B cell (primary cell): ENCODE results near the gene FZD10. TPM values are rescaled to one million over a fixed set of nuclear protein-coding genes. Genes with fewer than 3 reads are reported as not detected.

Experiments
- ATAC-seq: fragments of 200-7000 bp; cut with Tn5 transposase; one replicate; pipeline ENCODE4 v1.10.0; 2021; ENCODE audit warnings: low read depth, mild to moderate bottlenecking, moderate number of reproducible peaks, moderate library complexity
- CTCF ChIA-PET: fragments of 350-600 bp; sonication (Branson Sonifier 250); formaldehyde crosslinking; loops from one replicate; lab custom pipeline; 2021; ENCODE audit warnings: antibody characterized with exemption, inconsistent platforms; lab: Charles Lee
- POLR2A ChIA-PET: fragments of 350-600 bp; sonication (Branson Sonifier 250); formaldehyde crosslinking; loops from one replicate; lab custom pipeline; 2021; ENCODE audit warnings: antibody characterized with exemption; lab: Charles Lee
- DNase-seq: peaks from one replicate; pipeline ENCODE4 v3.0.0; 2013
- H2AFZ ChIP-seq: 2 replicates; pipeline ENCODE4 v1.6.1; 2012; ENCODE audit warnings: mild to moderate bottlenecking, low read depth, low read length; ENCODE audit not compliant: insufficient read depth, poor library complexity, severe bottlenecking
- H3K27ac ChIP-seq, 2 donors: 1 replicate in 1 of 2; 2 replicates in 1 of 2; pipeline ENCODE4 v1.5.1; 2012 to 2013; ENCODE audit warnings: low read length in 2 of 2, mild to moderate bottlenecking in 2 of 2, moderate library complexity in 1 of 2
- H3K27me3 ChIP-seq, 4 experiments: fragments of 200-600 bp in 1 of 4; sonication (generic) in 1 of 4; replicated peaks in 1 of 4; 1 replicate in 2 of 4; 2 replicates in 2 of 4; pipeline versions ENCODE4 v1.6.1 to v1.7.0; 2013 to 2016; ENCODE audit warnings: low read length in 3 of 4, mild to moderate bottlenecking in 2 of 4, mixed read lengths in 1 of 4, moderate library complexity in 1 of 4; ENCODE audit not compliant: insufficient read depth in 4 of 4, control insufficient read depth in 3 of 4; ENCODE audit errors: control extremely low read depth in 1 of 4
- H3K36me3 ChIP-seq, 2 experiments: replicated peaks in 1 of 2; 1 replicate in 1 of 2; 2 replicates in 1 of 2; pipeline versions ENCODE4 v1.6.1 to v1.7.1; 2013; ENCODE audit warnings: low read length in 1 of 2; ENCODE audit not compliant: insufficient read depth in 2 of 2, control insufficient read depth in 1 of 2; ENCODE audit errors: control extremely low read depth in 1 of 2, extremely low read depth in 1 of 2
- H3K4me1 ChIP-seq, 2 donors: fragments of 200-600 bp in 1 of 2; sonication (generic) in 1 of 2; 1 replicate in 1 of 2; 2 replicates in 1 of 2; pipeline versions ENCODE4 v1.5.1 to v1.6.1; 2013 to 2017; ENCODE audit warnings: low read length in 2 of 2; ENCODE audit not compliant: control insufficient read depth in 2 of 2, insufficient read depth in 2 of 2
- H3K4me2 ChIP-seq: replicated peaks from 2 replicates; pipeline ENCODE3; 2012; ENCODE audit warnings: mild to moderate bottlenecking, low read depth, low read length; ENCODE audit not compliant: poor library complexity, severe bottlenecking
- H3K4me3 ChIP-seq, 5 experiments: fragments of 200-600 bp in 1 of 5; sonication (generic) in 1 of 5; 1 replicate in 3 of 5; 2 replicates in 2 of 5; pipeline versions ENCODE4 v1.5.1 to v1.7.0; 2011 to 2016; ENCODE audit warnings: low read length in 4 of 5, mild to moderate bottlenecking in 4 of 5, low read depth in 2 of 5, control low read depth in 1 of 5, moderate library complexity in 1 of 5; ENCODE audit not compliant: insufficient read depth in 1 of 5; ENCODE audit errors: control extremely low read depth in 1 of 5, extremely low read depth in 1 of 5
- H3K79me2 ChIP-seq: fragments of 200-600 bp; sonication (generic); one replicate; pipeline ENCODE4 v1.6.0; 2016; ENCODE audit warnings: low read length; ENCODE audit not compliant: control insufficient read depth, insufficient read depth
- H3K9ac ChIP-seq: fragments of 200-600 bp; sonication (generic); 2 replicates; pipeline ENCODE4 v1.6.1; 2017; ENCODE audit warnings: mild to moderate bottlenecking, low read length, moderate library complexity
- H3K9me3 ChIP-seq, 3 donors: one replicate each; pipeline versions ENCODE4 v1.6.1 to v1.7.1; 2013; ENCODE audit warnings: low read length in 2 of 3; ENCODE audit not compliant: control insufficient read depth in 2 of 3, insufficient read depth in 1 of 3; ENCODE audit errors: control extremely low read depth in 1 of 3
- H4K20me1 ChIP-seq: 2 replicates; pipeline ENCODE4 v1.6.0; 2012; ENCODE audit warnings: mild to moderate bottlenecking, low read length; ENCODE audit not compliant: insufficient read depth, control insufficient read depth, poor library complexity, severe bottlenecking
- H3K27ac Mint-ChIP-seq: one replicate; pipeline ENCODE4 v1.8.0; 2021; ENCODE audit warnings: mixed read lengths
- H3K27me3 Mint-ChIP-seq: one replicate; pipeline ENCODE4 v1.8.0; 2021; ENCODE audit warnings: mixed read lengths
- H3K4me1 Mint-ChIP-seq: one replicate; pipeline ENCODE4 v1.8.0; 2021; ENCODE audit warnings: mixed read lengths
- H3K4me3 Mint-ChIP-seq: one replicate; pipeline ENCODE4 v1.8.0; 2021; ENCODE audit warnings: mixed read lengths
- H3K9me3 Mint-ChIP-seq: one replicate; pipeline ENCODE4 v1.8.0; 2022; ENCODE audit warnings: mixed read lengths; ENCODE audit not compliant: insufficient read depth
- CTCF ChIP-seq: fragments of 200-600 bp; IDR thresholded peaks from one replicate; pipeline ENCODE4 v1.8.0; 2022; ENCODE audit warnings: antibody characterized with exemption, mild to moderate bottlenecking
- EZH2 ChIP-seq: IDR thresholded peaks from 2 replicates; pipeline ENCODE4 v1.6.1; 2012; ENCODE audit warnings: borderline replicate concordance, low read depth, mild to moderate bottlenecking, moderate library complexity, low read length; ENCODE audit not compliant: insufficient read depth, poor library complexity, severe bottlenecking
- WGBS: methylation state at CpG from one replicate; pipeline ENCODE4 v1.1.5; 2013; ENCODE audit warnings: missing lambda C conversion rate; ENCODE audit not compliant: insufficient coverage; 5-methylcytosine and 5-hydroxymethylcytosine counted together
- intact Hi-C: fragments of 100-400 bp; cut with micrococcal nuclease; formaldehyde crosslinking; loops from one replicate; pipeline ENCODE4 v1.10.0; 2022
- polyA plus RNA-seq: library from polyadenylated mRNA; depleted of rRNA; stranded (reverse); fragments of >200 nt; gene quantifications from 2 replicates; pipeline ENCODE4 v1.2.3, GENCODE V29; 2012
- total RNA-seq, 2 donors: library from RNA; stranded (reverse); fragments of 120-200 nt in 1 of 2; gene quantifications; 1 replicate in 1 of 2; 2 replicates in 1 of 2; pipeline versions ENCODE4 v1.2.3 to v1.2.4, GENCODE V29; 2013 to 2022

FZD10 gene
- total and polyA plus RNA-seq, 2 donors (not counting 1 experiment from before 2014, with no cell fraction given): not detected

- peaks cover 0 to 34% (median 5%) of the 10 kb centered on the region in 3 donors for H3K9me3 ChIP-seq
- H3K79me2 ChIP-seq: no peaks in the 10 kb centered on the region
- no peak for ATAC-seq
- no peak overlapping the region for H3K27ac ChIP-seq
- CTCF ChIA-PET: no interaction called here
- no peak overlapping the region for H3K4me3 ChIP-seq
- DNase-seq: no peak
- POLR2A ChIA-PET: no interaction called here
- H3K4me2 ChIP-seq: no peak overlapping the region
- no peaks in the 10 kb centered on the region for H3K27me3 ChIP-seq
- 83% methylated on average over 14 of the region's 23 CpGs for WGBS
- no peak overlapping the region for H3K4me3 Mint-ChIP-seq
- H3K36me3 ChIP-seq: no peaks in the 10 kb centered on the region
- H3K27ac Mint-ChIP-seq: no peak overlapping the region
- intact Hi-C loops: no loop called here
- no peak overlapping the region for H3K9ac ChIP-seq
- peaks cover 3% of the 10 kb centered on the region for H3K27me3 Mint-ChIP-seq
- H3K4me1 Mint-ChIP-seq: no peaks in the 10 kb centered on the region
- no peaks in the 10 kb centered on the region for H3K9me3 Mint-ChIP-seq
- no peaks in the 10 kb centered on the region for H3K4me1 ChIP-seq
- TF ChIP-seq CTCF (no peak), EZH2 (no peak)
- no peak overlapping the region for H2AFZ ChIP-seq
- no peaks in the 10 kb centered on the region for H4K20me1 ChIP-seq
Observed at GRCh38 chr12:130183585-130184370, 21.5 kb downstream of the FZD10 start.

- H3K9ac ChIP-seq: no peak overlapping the region
- Mint-ChIP-seq H3K27ac (no peak overlapping the region), H3K4me3 (no peak overlapping the region), H3K27me3 (peaks cover 3% of the 10 kb centered on the region), H3K4me1 (no peaks in the 10 kb centered on the region), H3K9me3 (no peaks in the 10 kb centered on the region)
- no peaks in the 10 kb centered on the region for H3K79me2 ChIP-seq
- H4K20me1 ChIP-seq: no peaks in the 10 kb centered on the region
- POLR2A ChIA-PET: no interaction called here
- peaks cover 0 to 27% (median 5%) of the 10 kb centered on the region in 3 donors for H3K9me3 ChIP-seq
- no peak overlapping the region for H3K4me2 ChIP-seq
- CTCF ChIA-PET: no interaction called here
- DNase-seq: no peak
- ATAC-seq: no peak
- intact Hi-C loops: no loop called here
- H3K27ac ChIP-seq: no peak overlapping the region
- H3K4me1 ChIP-seq: no peaks in the 10 kb centered on the region
- H3K4me3 ChIP-seq: no peak overlapping the region
- WGBS: 88% methylated on average over 11 of the region's 12 CpGs
- H3K36me3 ChIP-seq: no peaks in the 10 kb centered on the region
- H2AFZ ChIP-seq: no peak overlapping the region
- no peak for TF ChIP-seq CTCF
- no peak for TF ChIP-seq EZH2
- no peaks in the 10 kb centered on the region for H3K27me3 ChIP-seq
Observed at GRCh38 chr12:130184404-130185090, 22.3 kb downstream of the FZD10 start.
